Activated gamma-delta T cell (primary cell): ENCODE results near the gene TMEM51.

Experiments used
- DNase-seq: peaks from one replicate; lab custom pipeline; 2025; lab: John Stamatoyannopoulos, UW
- total RNA-seq, 2 donors: gene quantifications; one replicate each; lab custom pipeline; 2026; lab: John Stamatoyannopoulos, UW

Gene TMEM51, protein sequence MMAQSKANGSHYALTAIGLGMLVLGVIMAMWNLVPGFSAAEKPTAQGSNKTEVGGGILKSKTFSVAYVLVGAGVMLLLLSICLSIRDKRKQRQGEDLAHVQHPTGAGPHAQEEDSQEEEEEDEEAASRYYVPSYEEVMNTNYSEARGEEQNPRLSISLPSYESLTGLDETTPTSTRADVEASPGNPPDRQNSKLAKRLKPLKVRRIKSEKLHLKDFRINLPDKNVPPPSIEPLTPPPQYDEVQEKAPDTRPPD
- total RNA-seq: 0 to 0.44 reads per million in 2 donors

DNA sequence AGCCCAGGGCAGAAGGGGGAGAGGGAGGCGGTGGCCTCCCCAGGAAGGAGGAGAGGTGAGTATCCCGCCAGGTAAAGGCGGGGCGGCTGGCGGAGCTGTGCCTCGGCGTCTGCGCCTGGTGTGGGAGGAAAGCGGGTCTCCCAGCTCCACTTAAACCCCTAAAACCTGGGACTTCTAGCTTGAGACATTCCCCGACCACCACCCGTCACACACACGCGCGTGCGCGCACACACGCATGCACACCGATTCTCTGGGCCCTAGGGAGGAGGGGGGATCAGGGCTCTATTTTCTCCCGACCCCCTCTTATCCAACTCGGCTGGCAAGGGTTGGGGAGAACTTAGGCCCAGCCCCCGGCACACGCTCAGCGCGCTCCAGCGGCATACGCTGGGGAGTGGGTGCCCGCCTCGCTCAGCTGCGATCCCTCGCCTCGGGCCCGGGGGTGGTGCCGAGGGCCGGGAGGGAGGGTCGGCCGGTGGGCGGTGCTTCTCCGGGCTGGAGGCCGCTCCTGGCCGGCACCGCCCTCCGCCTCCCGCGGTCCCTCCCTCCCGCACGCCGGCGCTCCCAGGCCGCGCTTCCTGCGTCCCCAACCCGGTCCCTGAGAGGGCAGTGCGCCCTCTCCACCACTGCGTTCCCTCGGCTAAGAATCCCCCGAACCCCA lies at the start of gene TMEM51:
TMEM51 (plus strand) TSS at position 564 of the 658 bp plus-strand sequence. CDS start 61,341 bp downstream, outside the sequence.
- no peak for DNase-seq

DNA sequence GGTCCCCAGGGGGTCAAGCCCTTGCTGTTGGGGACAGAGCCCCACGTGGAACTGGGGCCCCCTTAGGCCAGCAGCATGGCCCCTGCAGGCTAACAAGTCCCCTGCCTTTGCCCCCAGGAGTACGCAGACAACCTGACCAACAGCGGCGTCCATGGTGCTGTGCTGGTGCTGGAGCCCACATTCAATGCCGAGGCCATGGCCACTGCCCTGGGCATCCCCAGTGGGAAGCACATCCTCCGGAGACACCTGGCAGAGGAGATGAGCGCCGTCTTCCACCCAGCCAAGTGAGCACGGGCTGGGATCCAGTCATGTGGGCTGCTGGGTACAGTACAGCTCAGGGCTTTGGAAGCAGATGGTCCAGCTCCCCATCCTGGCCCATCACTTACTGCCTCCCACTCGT lies 49.6 kb upstream of the TMEM51 start:
- no peak for DNase-seq

DNA sequence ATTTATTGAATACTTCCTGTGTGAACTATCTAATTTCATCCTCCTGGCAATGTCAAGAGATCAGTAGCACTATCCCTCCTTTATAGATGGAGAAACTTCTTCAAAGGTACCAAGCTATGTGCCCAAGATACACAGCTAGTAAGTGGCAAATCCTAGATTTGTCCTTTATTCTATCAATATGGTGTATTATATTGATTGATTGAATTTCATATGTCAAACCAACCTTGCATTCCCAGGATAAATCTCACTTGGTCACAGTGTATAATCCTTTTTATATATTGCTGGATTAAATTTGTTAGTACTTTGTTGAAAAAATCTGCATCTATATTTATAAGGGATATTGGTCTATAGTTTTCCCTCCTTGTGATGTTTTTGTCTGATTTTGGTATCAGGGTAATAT lies 48.8 kb upstream of the TMEM51 start:
- DNase-seq: no peak

DNA sequence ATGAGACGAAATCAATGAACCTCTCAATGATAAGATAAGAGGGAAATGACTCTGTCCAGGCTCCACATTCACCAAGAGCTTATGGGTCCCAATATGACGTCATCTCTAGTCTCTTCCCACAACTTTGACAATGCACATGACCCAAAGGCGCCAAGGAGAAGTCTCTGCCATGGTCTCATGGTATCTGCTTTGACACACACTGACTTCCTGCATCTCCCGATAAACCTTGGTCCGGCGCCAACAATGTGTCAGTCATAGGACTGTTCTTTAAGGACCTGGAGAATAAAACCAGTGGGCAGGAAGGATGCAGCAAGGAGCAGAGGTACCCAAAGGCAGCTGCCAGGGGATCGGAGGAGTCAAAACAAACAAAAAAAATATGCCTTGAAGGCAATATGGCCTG lies 46.9 kb upstream of the TMEM51 start:
- DNase-seq: no peak

DNA sequence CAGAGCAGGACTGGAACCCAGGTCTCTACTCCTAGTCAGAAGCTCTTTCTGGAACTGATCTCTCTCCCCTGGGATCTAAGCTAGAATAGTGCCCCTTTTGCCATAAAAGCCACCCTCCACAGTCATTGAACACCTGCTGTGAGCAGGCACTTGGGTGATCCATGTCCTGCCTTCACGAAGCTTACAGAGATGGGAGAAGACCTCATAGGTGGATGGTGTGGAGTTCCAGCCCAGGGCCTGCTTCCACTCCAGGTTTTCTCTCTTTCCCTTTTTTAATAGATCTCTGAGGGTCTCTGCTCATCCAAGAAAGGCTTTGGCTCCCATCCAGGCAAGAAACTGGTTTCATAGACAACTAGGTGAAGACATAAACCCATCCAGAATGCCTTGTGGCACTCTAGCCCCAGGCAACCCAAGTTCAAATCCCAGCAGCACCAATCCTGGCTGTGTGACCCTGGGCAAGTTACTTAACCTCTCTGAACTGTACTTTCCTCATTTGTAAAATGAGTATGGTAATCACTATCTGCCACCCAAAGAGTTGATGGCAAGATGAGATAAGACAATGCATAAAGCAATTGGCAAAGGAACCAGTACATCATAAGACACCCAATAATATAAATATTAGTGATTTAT lies 46.4 kb upstream of the TMEM51 start:
- no peak for DNase-seq

DNA sequence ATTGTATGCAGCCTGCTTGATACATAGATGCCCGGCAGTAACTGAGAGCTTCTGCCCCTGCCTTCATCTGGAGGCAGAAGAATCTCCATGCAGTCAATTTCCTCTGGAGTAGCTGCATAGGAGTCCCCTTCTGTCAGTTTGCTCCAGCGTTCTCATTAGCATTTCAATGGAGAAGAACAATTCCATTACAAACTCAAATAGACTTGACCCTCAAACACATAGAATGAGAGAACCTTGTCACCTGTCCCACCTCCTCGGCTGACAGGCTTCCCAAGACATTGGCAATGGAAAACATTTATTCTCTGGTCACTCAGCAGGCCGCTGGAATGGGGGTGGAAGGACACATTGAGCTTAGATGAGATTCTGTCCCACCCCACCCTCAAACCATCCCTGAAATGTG lies 45.6 kb upstream of the TMEM51 start:
- no peak for DNase-seq

DNA sequence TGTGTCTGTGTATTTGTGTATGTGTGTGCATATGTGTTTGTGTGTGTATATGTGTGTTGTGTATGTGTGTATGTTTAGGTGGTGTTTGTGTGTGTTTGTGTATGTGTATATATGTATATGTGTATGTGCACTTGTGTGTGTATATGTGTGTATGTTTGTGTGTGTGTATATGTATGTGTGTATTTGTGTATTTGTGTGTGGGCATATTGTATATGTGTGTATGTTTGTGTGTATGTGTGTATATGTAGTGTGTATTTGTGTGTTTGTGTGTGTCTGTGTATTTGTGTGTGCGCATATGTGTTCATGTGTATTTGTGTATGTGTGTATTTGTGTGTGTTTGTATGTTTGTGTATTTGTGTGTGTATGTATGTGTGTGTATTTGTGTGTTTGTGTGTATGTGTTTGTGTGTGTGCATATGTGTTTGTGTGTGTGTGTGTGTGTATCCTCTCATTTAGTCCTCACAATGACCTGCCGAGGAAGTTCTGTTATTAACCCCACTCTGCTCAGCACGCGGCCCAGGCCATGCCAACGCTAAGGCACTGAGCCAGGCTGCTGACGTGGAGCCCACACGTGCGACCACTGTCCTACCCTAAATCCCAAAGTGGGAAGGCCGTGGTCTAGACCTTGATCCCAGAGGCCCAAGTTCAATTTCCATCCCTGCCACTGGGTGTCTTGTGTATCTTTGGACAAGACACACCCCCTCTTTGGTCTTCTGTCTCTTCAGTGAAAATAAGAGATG lies 43.2 kb upstream of the TMEM51 start:
- DNase-seq: no peak

DNA sequence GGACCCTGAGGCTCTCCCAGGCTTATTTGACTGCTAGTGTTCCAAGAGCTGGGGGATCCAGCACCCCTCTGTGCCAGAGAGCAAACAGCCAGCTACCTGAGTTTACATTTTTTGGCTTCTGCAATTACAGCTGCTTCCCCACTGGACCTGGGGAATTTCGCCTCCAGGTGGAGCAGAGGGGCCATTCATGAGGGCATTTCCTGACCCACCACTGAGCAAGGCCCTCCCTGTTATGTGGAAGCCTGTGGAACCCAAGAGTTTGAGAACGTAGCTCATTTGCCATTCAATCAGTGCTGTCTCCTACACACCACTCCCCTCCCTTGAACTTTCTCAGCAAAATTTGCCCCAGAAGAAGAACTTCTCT lies 42.7 kb upstream of the TMEM51 start:
- DNase-seq: no peak

DNA sequence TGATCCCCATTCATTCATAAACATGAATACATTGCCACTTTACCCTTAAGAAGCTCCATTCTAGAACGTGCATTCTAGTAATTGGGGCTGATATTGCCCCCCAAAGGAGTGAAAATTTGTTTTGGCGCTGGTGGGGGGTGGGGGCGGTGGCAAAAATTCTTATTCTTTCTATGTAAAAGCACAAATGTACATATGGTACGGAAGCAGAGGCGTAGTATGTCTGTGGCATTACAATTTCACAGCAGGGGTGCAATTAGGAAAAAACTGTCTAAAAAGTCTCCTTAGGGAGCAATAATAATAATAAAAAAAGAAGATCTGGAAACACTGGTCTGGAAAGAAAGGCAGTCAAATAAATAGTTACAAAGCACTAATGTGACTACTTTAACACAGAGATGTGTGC lies 40.4 kb upstream of the TMEM51 start:
- no peak for DNase-seq

DNA sequence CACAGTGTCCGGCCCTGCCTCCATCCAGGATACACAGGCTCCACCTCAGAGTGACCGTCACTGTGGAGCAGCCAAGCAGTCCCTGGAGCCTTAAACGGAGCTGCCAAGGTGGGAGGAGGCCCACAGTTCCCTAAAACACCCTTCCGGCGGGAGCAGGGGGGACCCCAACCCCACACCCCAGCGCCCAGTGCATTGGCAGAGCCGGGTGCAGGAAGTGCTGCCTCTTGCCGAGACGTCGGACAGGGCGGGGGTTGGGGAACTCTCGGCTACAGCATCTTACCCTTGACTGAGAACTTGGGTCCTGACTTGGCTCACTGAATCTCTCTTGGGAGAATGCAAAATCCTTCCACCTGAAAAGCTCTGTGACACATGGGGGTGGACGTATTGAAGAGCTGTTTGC lies 38.7 kb upstream of the TMEM51 start:
- no peak for DNase-seq

DNA sequence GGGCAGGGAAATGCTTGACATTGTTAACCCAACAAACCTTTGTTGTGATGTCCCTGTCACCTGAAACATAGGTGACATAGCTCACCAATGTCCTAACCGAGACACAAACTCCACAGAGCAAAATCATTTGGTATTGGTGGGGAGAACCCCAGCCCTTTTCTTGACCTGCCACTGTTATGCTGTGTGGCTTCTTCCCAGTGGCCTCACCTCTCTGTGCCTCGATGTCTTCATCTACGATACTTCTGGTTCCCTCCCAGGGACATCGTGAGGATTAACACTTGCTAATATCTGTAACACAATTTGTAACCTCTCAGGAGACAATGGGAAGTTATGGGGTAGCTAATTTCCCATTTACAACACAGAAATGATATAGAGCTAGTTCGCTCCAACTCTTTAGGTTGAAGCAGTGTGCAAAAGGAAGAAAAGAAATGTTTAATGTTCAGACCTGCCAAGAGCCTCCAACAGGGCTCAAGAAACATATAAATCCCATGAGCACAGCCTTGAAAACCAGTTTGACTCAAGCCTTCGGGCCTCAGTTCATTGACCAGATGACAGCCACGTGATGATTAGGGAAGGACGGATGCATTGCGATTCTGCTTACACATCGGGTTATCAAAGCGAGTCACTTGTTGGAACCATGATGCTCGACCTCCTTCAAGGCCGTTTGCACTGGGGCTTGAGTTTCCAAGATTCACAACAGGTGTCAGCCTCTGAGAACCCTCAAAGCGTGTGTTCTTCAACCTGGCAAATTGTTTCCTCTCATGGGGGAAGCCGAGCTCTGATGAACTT lies 37.8 kb upstream of the TMEM51 start:
- DNase-seq: no peak

DNA sequence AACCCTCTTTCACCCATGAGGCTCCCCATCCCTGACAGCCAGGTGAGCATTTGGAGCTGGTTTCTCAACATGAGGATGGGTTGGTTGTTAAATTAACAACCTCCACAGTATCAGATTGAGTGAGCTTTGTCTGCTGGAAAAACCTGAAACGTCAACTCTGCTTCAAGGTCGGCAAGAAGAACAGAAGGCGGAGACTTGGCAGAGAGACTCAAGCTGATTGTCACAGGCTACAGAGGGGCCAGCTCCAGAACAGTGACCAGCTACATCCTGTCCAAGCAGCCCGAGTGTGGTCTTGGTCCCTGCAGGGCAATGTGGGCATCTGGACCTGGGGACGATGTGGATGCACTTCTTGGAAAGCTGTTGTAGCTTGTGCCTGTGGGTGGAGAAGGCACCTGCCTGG lies 36.6 kb upstream of the TMEM51 start:
- no peak for DNase-seq

DNA sequence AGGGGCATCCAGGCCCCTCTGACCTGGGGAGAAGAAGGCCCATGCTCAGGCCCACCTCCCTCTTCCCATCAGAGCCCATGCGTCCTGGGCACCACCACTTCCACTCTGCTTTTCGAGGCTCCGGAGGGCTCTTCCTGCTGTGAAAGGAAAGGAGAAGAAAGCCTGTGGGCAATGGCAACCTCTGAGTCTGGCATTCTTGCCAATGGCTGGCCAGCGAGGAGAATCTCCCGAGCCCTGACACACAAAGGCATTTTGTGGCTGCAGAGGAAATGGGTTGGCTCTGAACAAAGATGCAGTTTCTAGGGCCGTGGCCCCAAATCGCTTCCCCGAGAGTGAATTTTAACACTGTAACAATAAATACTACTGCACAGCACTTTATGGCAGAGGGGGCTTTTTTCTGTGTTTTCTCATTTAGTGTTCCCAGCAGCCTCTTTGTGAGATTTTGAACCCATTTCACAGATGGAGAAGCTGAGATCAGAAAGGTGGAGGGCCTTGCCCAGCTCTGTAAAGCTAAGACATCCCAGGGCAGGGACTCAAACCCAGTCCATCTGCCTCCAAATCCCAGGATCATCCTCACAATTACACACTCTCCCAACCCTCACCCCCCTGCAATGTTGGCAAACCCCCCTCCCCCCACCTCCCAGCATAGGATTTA lies 35.7 kb upstream of the TMEM51 start:
- DNase-seq: no peak

DNA sequence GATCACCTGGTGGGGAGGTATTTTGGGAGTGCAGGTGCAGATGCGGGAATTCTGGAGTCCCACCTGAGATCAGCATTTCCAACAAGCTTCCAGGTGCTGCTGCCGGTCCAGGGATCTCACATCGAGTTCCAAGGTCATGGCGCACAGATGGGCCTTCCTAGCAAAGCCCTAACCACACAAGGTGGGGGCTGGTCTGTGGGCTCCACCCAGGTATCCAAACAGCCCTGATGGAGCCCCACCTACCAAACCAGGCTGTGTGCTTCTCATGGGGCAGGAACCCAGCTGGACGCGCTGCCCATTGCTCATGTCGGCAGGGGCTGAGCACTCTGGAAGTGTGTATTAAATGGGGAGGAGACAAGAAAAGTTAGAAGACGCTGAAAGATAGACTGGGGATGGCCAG lies 35.0 kb upstream of the TMEM51 start:
- no peak for DNase-seq

DNA sequence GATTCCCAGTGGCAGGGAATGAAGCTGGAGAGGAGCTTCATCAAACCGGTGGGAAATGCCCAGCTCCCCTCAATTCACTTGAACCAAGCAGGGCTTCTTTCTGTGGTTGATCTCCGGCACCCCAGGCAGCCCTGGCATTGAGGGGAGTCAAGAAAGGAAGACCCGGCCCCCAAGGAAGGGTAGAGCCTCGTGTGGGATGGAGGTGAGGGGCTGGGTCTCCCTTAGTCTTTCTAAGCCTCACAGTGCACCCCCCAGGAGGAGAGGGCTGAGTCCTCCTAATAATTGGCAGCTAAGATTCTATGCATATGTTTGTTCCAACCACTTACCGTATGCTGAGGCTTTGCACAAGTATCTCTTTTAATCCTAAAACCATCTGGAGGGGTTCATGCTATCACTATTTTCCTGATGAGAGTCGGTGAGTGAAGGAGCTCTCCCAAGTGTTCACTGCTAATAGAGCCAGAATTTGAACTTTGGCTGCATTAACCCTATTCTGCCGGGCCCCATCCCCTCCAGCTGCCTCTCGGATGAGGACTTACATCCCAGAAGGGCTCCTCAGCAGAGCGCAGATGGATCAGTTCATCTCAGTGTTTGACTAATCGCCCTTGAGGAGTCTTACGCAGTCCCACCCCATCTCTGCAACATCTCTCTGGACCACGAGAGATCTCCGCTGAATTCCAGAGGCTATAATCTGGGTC lies 33.1 kb upstream of the TMEM51 start:
- DNase-seq: no peak

DNA sequence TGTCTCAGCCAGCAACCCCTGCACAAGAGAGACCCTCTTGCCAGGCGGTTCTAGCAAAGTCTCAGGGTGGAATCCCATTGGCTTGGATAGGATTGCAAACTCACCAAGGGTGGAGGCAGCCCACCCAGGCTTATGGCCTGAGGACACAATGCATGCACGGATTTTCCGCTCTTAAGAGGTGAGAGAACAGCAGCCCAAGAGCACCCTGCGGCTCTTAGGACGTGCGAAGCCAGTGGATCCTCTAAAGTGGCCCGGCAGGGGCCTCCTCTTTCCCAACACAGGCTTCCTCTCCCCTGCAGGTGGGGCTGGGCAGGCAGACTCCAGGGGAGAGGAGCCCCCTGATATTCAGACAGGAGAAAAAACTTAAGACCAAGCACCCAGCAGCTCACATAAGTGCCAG lies 31.2 kb upstream of the TMEM51 start:
- no peak for DNase-seq

DNA sequence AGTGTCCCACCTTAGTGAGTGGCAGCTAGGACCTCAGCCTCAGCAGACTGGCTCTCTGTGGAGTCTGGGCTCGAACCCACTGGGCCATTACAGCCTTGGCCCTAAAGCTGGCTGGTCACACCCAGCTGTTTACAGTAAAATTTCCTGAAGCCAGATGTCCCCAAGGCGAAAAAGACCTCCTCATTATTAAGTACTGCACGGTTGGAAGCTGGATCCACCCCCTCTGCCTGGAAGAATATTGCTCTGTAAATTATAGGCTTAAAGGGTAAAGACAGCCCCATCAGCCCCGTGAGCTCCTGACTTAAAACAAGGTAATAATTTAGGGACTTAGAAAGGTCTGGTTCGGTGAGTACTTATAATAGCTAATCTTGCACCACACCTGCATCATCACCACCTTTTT lies 30.3 kb upstream of the TMEM51 start:
- no peak for DNase-seq

DNA sequence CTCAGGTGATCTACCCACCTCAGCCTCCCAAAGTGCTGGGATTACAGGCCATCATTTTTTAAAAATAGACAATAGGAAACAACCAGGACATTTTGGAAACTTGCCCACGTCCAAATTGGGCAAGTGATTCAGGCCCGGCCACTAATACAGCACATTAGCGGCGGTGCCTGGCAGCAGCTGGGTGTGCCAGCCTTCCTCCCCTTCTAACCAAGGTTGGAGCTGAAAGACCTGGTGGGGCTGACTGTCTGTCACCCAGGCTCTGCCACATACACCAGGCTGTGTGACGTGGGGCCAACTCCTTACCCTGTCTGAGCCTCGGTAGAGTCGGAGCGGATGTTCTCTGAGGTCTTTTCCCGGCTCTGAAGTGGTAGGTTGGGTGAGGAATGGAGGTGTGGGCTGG lies 29.6 kb upstream of the TMEM51 start:
- DNase-seq: no peak

DNA sequence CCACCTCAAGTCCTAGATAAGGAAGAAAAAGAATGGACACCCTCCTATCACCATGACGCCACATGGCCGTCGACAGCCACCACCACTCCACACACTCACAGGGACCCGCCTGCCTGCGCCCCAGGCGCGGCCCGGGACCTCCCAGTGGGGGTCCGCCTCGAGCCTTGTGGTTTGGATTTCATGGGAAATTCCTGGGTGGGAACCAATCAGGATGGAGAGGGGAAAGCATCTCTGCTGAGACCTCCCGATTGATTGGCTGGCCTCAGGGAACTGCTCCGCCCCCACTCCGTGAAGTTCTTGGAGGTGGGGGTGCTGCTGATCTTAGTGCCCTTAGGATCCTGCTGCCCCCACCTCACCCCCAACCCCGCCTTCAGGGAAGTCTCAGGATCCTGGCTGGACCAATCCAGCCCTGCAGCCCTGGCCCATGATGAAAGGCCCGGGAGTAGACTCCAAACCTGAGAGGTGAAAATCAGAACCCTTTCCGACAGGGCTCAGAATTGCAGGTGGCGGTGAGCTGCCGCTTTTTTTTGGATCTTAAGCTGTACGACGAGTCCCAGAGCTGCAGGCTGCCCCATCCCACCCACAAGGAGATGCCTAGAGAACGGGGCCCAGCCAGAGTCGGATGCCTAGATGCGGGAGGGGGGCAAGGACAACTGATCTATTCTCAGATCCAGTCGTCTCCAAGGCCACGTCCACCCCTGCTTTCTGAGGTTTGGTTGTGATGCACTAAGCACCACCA lies 29.0 kb upstream of the TMEM51 start:
- no peak for DNase-seq

DNA sequence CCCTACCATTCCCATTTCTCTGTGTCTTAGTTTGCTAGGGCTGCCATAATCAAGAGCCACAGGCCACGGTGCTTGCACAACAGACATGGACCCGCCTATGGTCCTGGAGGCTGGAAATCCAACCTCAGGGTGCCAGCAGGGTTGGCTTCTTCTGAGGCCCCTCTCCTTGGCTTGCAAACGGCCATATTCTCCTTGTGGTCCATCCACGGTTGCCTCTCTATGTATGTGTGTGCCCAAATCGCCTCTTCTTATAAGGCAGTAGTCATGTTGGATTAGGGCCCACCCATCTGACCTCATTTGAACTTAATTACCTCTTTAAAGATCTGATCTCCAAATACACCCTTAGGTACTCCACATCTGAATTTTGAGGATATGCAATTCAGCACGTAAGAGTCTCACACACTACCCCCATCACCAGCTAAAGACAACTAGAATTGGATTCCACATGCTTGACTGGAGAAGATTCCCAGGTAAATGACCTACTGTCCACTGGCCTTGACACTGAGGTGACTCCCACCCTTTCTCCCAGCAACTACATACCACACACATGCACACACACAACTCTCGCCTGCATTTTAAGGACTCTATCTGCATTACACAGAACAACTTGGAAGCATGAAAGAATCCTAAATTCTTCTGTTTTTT lies 28.3 kb upstream of the TMEM51 start:
- DNase-seq: no peak
